Peyer's patch (tissue), 4 donors: ENCODE data around the gene CPD.

Source experiments
- CTCF ChIP-seq, 6 experiments: fragments of 450-650 bp in 4 of 6; fragments of 200-600 bp in 2 of 6; sonication (generic) in 1 of 6; IDR thresholded peaks; one replicate each; pipeline ENCODE4 v1.5.1; 2017 to 2019; ENCODE audit warnings: antibody characterized with exemption in 6 of 6, mild to moderate bottlenecking in 3 of 6, moderate library complexity in 1 of 6
- POLR2A ChIP-seq, 2 donors: fragments of 450-650 bp; IDR thresholded peaks; one replicate each; pipeline ENCODE4 v1.5.1; 2017; ENCODE audit warnings: antibody characterized with exemption in 2 of 2, mild to moderate bottlenecking in 2 of 2, moderate library complexity in 2 of 2

GRCh38 chr17:30433514-30433913 is 54.8 kb downstream of the CPD start:
- TF ChIP-seq CTCF (IDR thresholded peaks at IDR 0.05) (no peak), POLR2A (IDR thresholded peaks at IDR 0.05) (no peak)
